Neural progenitor cell (in vitro differentiated cells): Measurements from ENCODE around the gene ENPP4. TPM values are rescaled to one million over a fixed set of nuclear protein-coding genes. Genes with fewer than 3 reads are reported as not detected.

Source experiments
- DNase-seq: peaks from one replicate; pipeline ENCODE4 v3.0.0-alpha.2; 2016; ENCODE audit warnings: low spot score
- H2AFZ ChIP-seq: fragments of 200-600 bp; sonication (generic); replicated peaks from 2 replicates; pipeline ENCODE4 v1.6.1; 2016; ENCODE audit warnings: antibody characterized with exemption
- H3F3A ChIP-seq: fragments of 200-600 bp; sonication (generic); 2 replicates; pipeline ENCODE4 v1.6.1; 2016; ENCODE audit warnings: antibody characterized with exemption, low read depth
- H3K27ac ChIP-seq: fragments of 200-600 bp; sonication (generic); 2 replicates; pipeline ENCODE4 v1.5.1; 2016; ENCODE audit warnings: mild to moderate bottlenecking
- H3K27me3 ChIP-seq: fragments of 200-600 bp; sonication (generic); 2 replicates; pipeline ENCODE4 v1.6.1; 2016; ENCODE audit warnings: mild to moderate bottlenecking, moderate library complexity
- H3K36me3 ChIP-seq: fragments of 200-600 bp; sonication (generic); 2 replicates; pipeline ENCODE4 v1.5.1; 2016
- H3K4me1 ChIP-seq: fragments of 200-600 bp; sonication (generic); 2 replicates; pipeline ENCODE4 v1.6.1; 2016; ENCODE audit warnings: mixed run types
- H3K4me2 ChIP-seq: fragments of 200-600 bp; sonication (generic); 2 replicates; pipeline ENCODE4 v1.6.1; 2016
- H3K4me3 ChIP-seq: fragments of 200-600 bp; sonication (generic); 2 replicates; pipeline ENCODE4 v1.5.1; 2016
- H3K79me2 ChIP-seq: fragments of 200-600 bp; sonication (generic); 2 replicates; pipeline ENCODE4 v1.6.1; 2016; ENCODE audit warnings: low read depth
- H3K9ac ChIP-seq: fragments of 200-600 bp; sonication (generic); 2 replicates; pipeline ENCODE4 v1.6.1; 2016
- H3K9me3 ChIP-seq: fragments of 200-600 bp; sonication (generic); 2 replicates; pipeline ENCODE4 v1.5.1; 2016; ENCODE audit warnings: low read depth
- H4K20me1 ChIP-seq: fragments of 200-600 bp; sonication (generic); 2 replicates; pipeline ENCODE4 v1.6.1; 2016; ENCODE audit warnings: low read depth
- H3K27ac Mint-ChIP-seq: 3 replicates; pipeline ENCODE4 v1.8.0; 2021; ENCODE audit warnings: mixed read lengths
- H3K27me3 Mint-ChIP-seq: 2 replicates; pipeline ENCODE4 v1.8.0; 2022; ENCODE audit warnings: low read depth, mild to moderate bottlenecking, inconsistent platforms, moderate library complexity, mixed read lengths; ENCODE audit not compliant: insufficient read depth
- H3K36me3 Mint-ChIP-seq: 3 replicates; pipeline ENCODE4 v1.8.0; 2021; ENCODE audit warnings: mixed read lengths
- H3K4me1 Mint-ChIP-seq: 3 replicates; pipeline ENCODE4 v1.8.0; 2021; ENCODE audit warnings: mixed read lengths
- H3K4me3 Mint-ChIP-seq: 3 replicates; pipeline ENCODE4 v1.8.0; 2021; ENCODE audit warnings: mild to moderate bottlenecking, moderate library complexity, mixed read lengths
- H3K9me3 Mint-ChIP-seq: 3 replicates; pipeline ENCODE4 v1.8.0; 2020; ENCODE audit warnings: mixed read lengths
- CTCF ChIP-seq: fragments of 200-600 bp; sonication (generic); IDR thresholded peaks from 2 replicates; pipeline ENCODE4 v1.5.1; 2017; ENCODE audit warnings: antibody characterized with exemption, mild to moderate bottlenecking
- EZH2 ChIP-seq: fragments of 200-600 bp; sonication (generic); IDR thresholded peaks from 2 replicates; pipeline ENCODE4 v1.6.1; 2017; ENCODE audit warnings: antibody characterized with exemption, mild to moderate bottlenecking, moderate library complexity
- EZH2phosphoT487 ChIP-seq: fragments of 200-600 bp; sonication (generic); IDR thresholded peaks from 2 replicates; pipeline ENCODE4 v1.6.1; 2017; ENCODE audit warnings: antibody characterized with exemption
- total RNA-seq: library from RNA; depleted of rRNA; stranded (reverse); fragments of >200 nt; gene quantifications from 2 replicates; pipeline ENCODE4 v1.2.3, GENCODE V29; 2015; ENCODE audit warnings: low replicate concordance

ENPP4 gene
- total RNA-seq, 1 donor from 2014 or later = 22.9 TPM

GRCh38 chr6:46097366-46097765 is 32.4 kb upstream of the ENPP4 start:
- no peak for DNase-seq
- H3K36me3 Mint-ChIP-seq = no peaks in the 10 kb centered on the region

GRCh38 chr6:46098678-46099077 is 31.1 kb upstream of the ENPP4 start:
- Histone ChIP-seq H3K36me3 (no peaks in the 10 kb centered on the region), H3K9ac (no peak overlapping the region), H3K27me3 (no peaks in the 10 kb centered on the region), H3K9me3 (no peaks in the 10 kb centered on the region), H3F3A (no peaks in the 10 kb centered on the region), H3K79me2 (no peaks in the 10 kb centered on the region), H2AFZ (no peak overlapping the region), H4K20me1 (no peaks in the 10 kb centered on the region), H3K4me3 (no peak overlapping the region), H3K4me2 (no peak overlapping the region), H3K4me1 (no peaks in the 10 kb centered on the region), H3K27ac (no peak overlapping the region)
- Mint-ChIP-seq H3K27me3 (no peaks in the 10 kb centered on the region), H3K9me3 (peaks cover 4% of the 10 kb centered on the region), H3K36me3 (no peaks in the 10 kb centered on the region), H3K4me1 (no peaks in the 10 kb centered on the region), H3K4me3 (no peak overlapping the region), H3K27ac (no peak overlapping the region)
- no peak for DNase-seq
- TF ChIP-seq EZH2phosphoT487 = no peak
- no peak for TF ChIP-seq CTCF
- TF ChIP-seq EZH2 = no peak

More at GRCh38 chr6:46097366-46097765, 32.4 kb upstream of the ENPP4 start:
- no peak overlapping the region for H3K4me2 ChIP-seq
- H3K4me3 ChIP-seq = no peak overlapping the region
- no peaks in the 10 kb centered on the region for H3K9me3 ChIP-seq
- Mint-ChIP-seq H3K27me3 (no peaks in the 10 kb centered on the region), H3K4me3 (no peak overlapping the region), H3K27ac (no peak overlapping the region), H3K9me3 (peaks cover 5% of the 10 kb centered on the region), H3K4me1 (no peaks in the 10 kb centered on the region)
- H3K36me3 ChIP-seq = no peaks in the 10 kb centered on the region
- H4K20me1 ChIP-seq = no peaks in the 10 kb centered on the region
- H3K27ac ChIP-seq = no peak overlapping the region
- H3K79me2 ChIP-seq = no peaks in the 10 kb centered on the region
- H3K27me3 ChIP-seq = no peaks in the 10 kb centered on the region
- H3K4me1 ChIP-seq = no peaks in the 10 kb centered on the region
- TF ChIP-seq EZH2 = no peak
- TF ChIP-seq EZH2phosphoT487 = no peak
- no peak for TF ChIP-seq CTCF
- no peak overlapping the region for H3K9ac ChIP-seq
- H3F3A ChIP-seq = no peaks in the 10 kb centered on the region
- no peak overlapping the region for H2AFZ ChIP-seq

- Mint-ChIP-seq H3K9me3 (no peaks in the 10 kb centered on the region), H3K4me1 (no peaks in the 10 kb centered on the region), H3K4me3 (no peak overlapping the region), H3K27me3 (no peaks in the 10 kb centered on the region), H3K27ac (no peak overlapping the region), H3K36me3 (no peaks in the 10 kb centered on the region)
- H3K27me3 ChIP-seq = no peaks in the 10 kb centered on the region
- H3K27ac ChIP-seq = no peak overlapping the region
- H3K4me3 ChIP-seq = no peak overlapping the region
- no peaks in the 10 kb centered on the region for H3K36me3 ChIP-seq
- H3K9ac ChIP-seq = no peak overlapping the region
- H3K9me3 ChIP-seq = no peaks in the 10 kb centered on the region
- H3F3A ChIP-seq = no peaks in the 10 kb centered on the region
- DNase-seq = no peak
- no peak overlapping the region for H2AFZ ChIP-seq
- no peaks in the 10 kb centered on the region for H4K20me1 ChIP-seq
- TF ChIP-seq CTCF (no peak), EZH2 (no peak), EZH2phosphoT487 (no peak)
- no peaks in the 10 kb centered on the region for H3K4me1 ChIP-seq
- no peak overlapping the region for H3K4me2 ChIP-seq
- H3K79me2 ChIP-seq = no peaks in the 10 kb centered on the region
These were observed 29.8 kb upstream of the ENPP4 start for GRCh38 chr6:46099952-46100351.
